ENCODE measurements around the gene CARD14. TPM values are rescaled to one million over a fixed set of nuclear protein-coding genes. Genes with fewer than 3 reads are reported as not detected.

Gene CARD14
- total and polyA plus RNA-seq, 2 of the 13 experiments (the other 11 are each of a cell fraction or from before 2014, with no cell fraction given): 0.11 TPM; not detected in 1

GRCh38 chr17:80195671-80196529 is 26.1 kb downstream of the CARD14 start (continued):
- TF ChIP-seq THAP9 (CRISPR knock-in tag; IDR thresholded peaks at IDR 0.05; ENCODE audit: borderline replicate concordance) (0 out of 2 replicates have a peak, but pooled peaks have one; percentile 53), NFKBIZ (CRISPR knock-in tag; IDR thresholded peaks at IDR 0.05) (no peak), ZNF3 (CRISPR knock-in tag; IDR thresholded peaks at IDR 0.05) (no peak), EED (CRISPR knock-in tag; IDR thresholded peaks at IDR 0.05) (peak; percentile 81; the same call in 1 of the 2 replicates), HDAC1 (CRISPR knock-in tag; IDR thresholded peaks at IDR 0.05) (peak; percentile 89), ZNF766 (CRISPR knock-in tag; IDR thresholded peaks at IDR 0.05; ENCODE audit: borderline replicate concordance) (peak; percentile 27; the same call in 1 of the 2 replicates), RXRA (CRISPR knock-in tag; IDR thresholded peaks at IDR 0.05) (peak; percentile 98), ZBTB1 (CRISPR knock-in tag; IDR thresholded peaks at IDR 0.05; ENCODE audit: borderline replicate concordance) (no peak), ZNF430 (CRISPR knock-in tag; IDR thresholded peaks at IDR 0.05) (no peak), SRY (CRISPR knock-in tag; IDR thresholded peaks at IDR 0.05) (no peak), ZNF709 (CRISPR knock-in tag; IDR thresholded peaks at IDR 0.05) (no peak; the same call in 1 of the 2 replicates), MTERF4 (CRISPR knock-in tag; IDR thresholded peaks at IDR 0.05) (0 out of 2 replicates have a peak, but pooled peaks have one; percentile 70), ZNF790 (CRISPR knock-in tag; IDR thresholded peaks at IDR 0.05; ENCODE audit: borderline replicate concordance) (no peak), SMARCE1 (IDR thresholded peaks at IDR 0.05; ENCODE audit: borderline replicate concordance) (no peak), ZNF121 (CRISPR knock-in tag; IDR thresholded peaks at IDR 0.05) (no peak), HMG20B (CRISPR knock-in tag; conservative IDR thresholded peaks at IDR 0.05) (no peak), RORA (CRISPR knock-in tag; IDR thresholded peaks at IDR 0.05) (no peak), REST (IDR thresholded peaks at IDR 0.05; ENCODE audit: borderline replicate concordance in 1 of 2, low read depth in 1 of 2, low read length in 2 of 2) (no peak), FUBP1 (CRISPR knock-in tag; IDR thresholded peaks at IDR 0.05; ENCODE audit: borderline replicate concordance) (no peak)
